ENCODE measurements around the gene EXOSC9.
A peak's percentile ranks its signal among the peaks of the same experiment; 100 is the strongest.
"Not testable (repeated sequence)": the region's sequence is repeated elsewhere in the genome, so short reads cannot be mapped to it uniquely, and the experiment has no call there.

The EXOSC9 gene, protein sequence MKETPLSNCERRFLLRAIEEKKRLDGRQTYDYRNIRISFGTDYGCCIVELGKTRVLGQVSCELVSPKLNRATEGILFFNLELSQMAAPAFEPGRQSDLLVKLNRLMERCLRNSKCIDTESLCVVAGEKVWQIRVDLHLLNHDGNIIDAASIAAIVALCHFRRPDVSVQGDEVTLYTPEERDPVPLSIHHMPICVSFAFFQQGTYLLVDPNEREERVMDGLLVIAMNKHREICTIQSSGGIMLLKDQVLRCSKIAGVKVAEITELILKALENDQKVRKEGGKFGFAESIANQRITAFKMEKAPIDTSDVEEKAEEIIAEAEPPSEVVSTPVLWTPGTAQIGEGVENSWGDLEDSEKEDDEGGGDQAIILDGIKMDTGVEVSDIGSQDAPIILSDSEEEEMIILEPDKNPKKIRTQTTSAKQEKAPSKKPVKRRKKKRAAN

GRCh38 chr4:121800961-121801714, at the start of gene EXOSC9:
Gene EXOSC9 (plus strand): TSS chr4:121801323. CDS start chr4:121801425, 102 bp downstream.
- H3K4me3 ChIP-seq (ENCODE audit: low read depth, low read length), result peak within 1 kb of the TSS; percentile 95

- not testable (repeated sequence) for H3K4me3 ChIP-seq (ENCODE audit: low read depth, low read length)
Observed at GRCh38 chr4:121752142-121752541, 49.0 kb upstream of the EXOSC9 start.

DNA sequence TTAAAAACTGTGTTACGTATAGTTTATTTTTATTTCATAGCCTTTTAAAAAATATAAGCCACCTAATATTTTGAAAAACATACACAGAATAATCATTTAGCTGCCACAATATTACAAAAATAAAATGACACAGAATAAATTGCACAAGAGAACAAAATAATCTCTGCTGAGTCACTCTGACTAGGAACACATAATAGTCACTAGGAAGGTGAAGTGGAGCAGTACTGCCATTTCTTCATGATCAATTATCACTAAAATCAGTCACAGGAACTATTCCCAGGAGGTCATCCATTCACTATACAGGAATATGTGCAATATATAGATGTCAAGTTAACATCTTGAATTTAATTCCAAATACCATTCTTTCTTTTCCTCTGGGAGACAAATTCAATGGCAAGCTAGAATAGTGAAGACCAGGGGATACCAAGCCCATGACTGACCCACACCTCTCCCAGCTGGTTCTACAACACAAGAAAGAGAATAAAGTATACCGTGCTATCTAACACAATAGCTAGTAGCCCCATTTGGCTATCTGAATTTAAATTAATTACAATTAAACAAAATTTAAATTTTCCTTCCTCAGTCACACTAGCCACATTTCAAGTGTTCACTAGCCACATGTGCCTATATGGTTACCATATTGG, 42.1 kb upstream of the EXOSC9 start:
- H3K4me3 ChIP-seq (ENCODE audit: low read depth, low read length), result no peak overlapping the region

GRCh38 chr4:121760205-121760604, 40.9 kb upstream of the EXOSC9 start:
- H3K4me3 ChIP-seq (ENCODE audit: low read depth, low read length), result no peak overlapping the region

DNA sequence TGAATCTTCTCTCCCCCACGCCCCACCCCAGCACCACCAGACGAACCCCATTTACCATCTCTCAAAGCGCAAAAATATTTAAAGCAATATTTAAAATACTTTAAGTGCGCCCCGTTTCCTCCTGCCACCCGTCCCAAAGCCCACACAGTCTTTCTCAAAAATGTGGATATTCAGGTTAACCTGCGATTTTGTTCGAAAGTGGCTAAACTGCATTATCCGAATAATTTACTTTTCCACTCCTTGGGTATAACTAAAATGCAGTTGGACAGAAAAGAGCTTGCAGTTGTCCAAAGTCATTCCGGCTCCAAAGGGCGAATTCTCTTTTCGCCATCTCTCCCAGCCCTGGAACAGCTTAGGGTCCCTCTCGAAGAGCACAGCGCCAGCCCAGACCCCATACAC, 36.8 kb upstream of the EXOSC9 start:
- peak overlapping the region; percentile 63 for H3K4me3 ChIP-seq (ENCODE audit: low read depth, low read length)

DNA sequence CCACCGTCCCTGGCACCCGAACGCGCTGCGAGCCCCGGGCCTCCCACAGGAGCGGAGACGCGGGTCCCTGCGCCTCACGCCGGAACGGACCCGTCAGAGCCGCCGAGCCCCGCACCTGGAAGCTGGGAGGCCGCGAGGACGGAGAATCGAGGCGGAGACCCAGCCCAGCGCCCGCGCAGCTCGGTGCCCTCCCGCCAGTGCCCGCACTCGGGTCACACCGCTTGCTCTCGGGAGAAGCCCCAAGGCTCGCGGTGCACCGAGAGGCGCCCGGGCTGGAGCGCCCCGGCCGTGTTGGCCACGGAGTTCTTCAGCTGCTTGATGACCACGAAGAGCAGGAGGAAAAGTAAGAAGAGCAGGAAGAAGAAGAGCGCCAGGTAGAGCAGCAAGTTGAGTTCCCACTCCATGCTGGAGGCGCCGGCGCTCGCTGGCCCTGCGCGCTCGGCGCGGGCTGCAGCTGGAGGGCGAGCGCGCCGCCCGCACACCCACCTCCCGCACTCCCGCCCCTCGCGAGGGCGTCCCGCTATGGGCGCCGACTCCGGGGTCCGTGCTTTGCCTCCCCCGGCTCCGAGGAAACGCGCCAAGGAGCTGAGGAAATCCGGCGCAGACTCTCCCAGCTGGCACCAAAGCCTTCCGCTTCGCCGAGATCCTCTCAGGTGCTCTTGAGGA, 36.3 kb upstream of the EXOSC9 start, which contains the start of gene SMIM43:
Gene SMIM43, minus strand, starts transcription at position 463 of the 666 bp plus-strand sequence. Its CDS starts 59 bp downstream, at position 404.
- H3K4me3 ChIP-seq (ENCODE audit: low read depth, low read length), result peak within 1 kb of the TSS; percentile 63

GRCh38 chr4:121765368-121765705, 35.8 kb upstream of the EXOSC9 start:
- H3K4me3 ChIP-seq (ENCODE audit: low read depth, low read length), result peak overlapping the region; percentile 63

GRCh38 chr4:121765971-121766538, 35.1 kb upstream of the EXOSC9 start:
- H3K4me3 ChIP-seq (ENCODE audit: low read depth, low read length), result no peak overlapping the region

GRCh38 chr4:121767166-121767565, 34.0 kb upstream of the EXOSC9 start:
- H3K4me3 ChIP-seq (ENCODE audit: low read depth, low read length), result no peak overlapping the region

DNA sequence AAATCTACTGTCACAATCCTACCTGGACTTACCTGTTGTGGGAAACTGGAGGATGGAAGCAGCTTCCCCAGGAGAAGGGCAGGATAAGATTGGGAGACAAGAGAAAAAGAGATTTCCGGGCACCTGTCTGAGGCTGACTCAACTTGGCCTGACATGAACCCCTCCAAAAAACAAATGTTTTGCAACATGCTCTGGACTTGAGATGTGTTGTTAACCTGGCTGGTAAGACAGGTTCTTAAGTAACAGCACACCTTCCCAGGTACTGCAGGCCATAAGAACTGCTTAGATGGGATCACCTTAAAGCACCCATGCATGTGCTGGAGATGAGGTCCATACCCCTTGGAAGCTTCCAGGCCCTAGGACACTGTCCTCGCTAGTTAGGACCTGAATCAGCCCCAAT, 31.8 kb upstream of the EXOSC9 start:
- H3K4me3 ChIP-seq (ENCODE audit: low read depth, low read length), result no peak overlapping the region

- H3K4me3 ChIP-seq (ENCODE audit: low read depth, low read length), result no peak overlapping the region
Observed at GRCh38 chr4:121771869-121772268, 29.3 kb upstream of the EXOSC9 start.

- no peak overlapping the region for H3K4me3 ChIP-seq (ENCODE audit: low read depth, low read length)
Observed at GRCh38 chr4:121773883-121774282, 27.2 kb upstream of the EXOSC9 start.

DNA sequence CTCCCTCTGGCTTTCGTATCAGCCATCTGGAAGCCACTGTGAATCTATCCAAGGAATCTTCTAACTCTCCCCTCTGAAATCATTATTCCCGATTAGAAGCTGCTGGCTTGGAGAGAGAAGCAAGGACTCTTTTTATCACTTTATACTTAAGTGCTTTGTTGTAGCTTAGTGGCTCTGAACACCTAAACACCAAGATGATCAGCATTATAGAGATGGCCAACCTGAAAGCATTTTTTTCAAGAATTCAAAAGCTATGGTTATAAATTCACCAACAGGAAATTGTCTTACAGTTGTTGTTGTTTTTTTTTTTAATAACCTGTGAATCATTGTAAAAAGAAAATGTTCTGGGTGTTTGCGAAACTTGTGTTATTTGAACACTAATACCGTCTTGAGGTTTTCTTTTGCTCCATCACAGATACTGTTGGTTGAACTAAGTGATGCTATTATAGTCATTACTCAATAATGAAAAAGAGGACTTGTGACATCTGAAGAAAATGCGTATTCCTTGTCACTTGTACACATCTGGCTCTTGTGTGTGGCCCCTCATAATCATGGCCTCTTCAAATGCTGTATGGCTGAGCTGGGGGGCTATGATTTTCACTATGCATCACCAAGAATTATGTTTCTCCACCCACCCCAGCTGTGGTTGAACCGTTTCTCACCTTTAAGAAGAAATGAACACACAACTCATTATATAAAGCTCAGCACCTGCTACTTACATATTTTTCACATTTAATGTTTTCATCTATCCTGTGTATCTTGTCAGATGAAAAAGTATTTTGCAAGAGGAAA, 24.3 kb upstream of the EXOSC9 start:
- no peak overlapping the region for H3K4me3 ChIP-seq (ENCODE audit: low read depth, low read length)

DNA sequence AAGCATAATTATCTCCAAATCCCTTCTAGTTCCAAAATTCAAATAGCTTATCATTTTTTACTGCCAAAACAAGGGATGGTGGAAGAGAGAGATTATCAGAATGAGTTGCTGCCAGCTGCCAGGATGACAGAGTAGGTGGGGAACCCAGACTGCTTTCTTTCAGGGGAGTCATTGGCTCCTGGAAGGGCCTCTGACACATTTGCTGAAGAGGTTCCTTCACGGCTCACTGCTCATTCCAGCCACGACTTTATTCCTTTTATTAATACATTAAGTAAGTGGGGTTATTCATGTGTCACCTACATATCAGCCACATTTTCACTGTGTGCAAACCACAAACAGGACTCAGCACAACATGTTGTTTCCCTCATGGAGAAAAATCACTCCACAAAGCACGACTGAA, 23.5 kb upstream of the EXOSC9 start:
- no peak overlapping the region for H3K4me3 ChIP-seq (ENCODE audit: low read depth, low read length)

DNA sequence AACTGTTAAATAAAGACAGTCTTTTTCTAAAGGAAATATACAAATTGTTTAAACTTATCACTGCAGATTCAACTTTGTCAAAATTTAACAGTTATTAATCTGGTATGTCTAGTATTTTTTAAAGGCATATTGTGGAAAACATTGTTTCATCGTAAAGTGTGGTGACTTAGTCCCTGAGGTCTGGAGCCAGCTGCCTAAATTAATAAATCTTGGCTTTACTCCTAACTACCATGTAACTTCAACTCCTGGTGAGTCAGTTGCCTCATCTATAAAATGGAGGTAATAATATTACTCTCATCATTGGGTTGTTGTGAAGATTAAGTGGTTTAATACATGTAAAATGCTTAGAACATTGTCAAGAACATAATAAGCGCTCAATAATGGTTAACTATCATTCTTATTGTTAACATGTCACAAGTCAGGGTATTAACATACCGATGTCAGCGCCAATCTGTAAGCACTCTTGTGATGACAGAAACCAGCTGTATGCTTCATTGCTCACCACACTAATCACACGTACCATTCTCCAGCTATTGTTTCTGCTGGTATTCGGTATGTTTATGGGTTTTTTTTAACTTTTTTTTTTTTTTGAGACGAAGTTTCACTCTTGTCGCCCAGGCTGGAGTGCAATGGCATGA, 22.0 kb upstream of the EXOSC9 start:
- H3K4me3 ChIP-seq (ENCODE audit: low read depth, low read length), result no peak overlapping the region

GRCh38 chr4:121783210-121783609, 17.9 kb upstream of the EXOSC9 start:
- H3K4me3 ChIP-seq (ENCODE audit: low read depth, low read length), result no peak overlapping the region

DNA sequence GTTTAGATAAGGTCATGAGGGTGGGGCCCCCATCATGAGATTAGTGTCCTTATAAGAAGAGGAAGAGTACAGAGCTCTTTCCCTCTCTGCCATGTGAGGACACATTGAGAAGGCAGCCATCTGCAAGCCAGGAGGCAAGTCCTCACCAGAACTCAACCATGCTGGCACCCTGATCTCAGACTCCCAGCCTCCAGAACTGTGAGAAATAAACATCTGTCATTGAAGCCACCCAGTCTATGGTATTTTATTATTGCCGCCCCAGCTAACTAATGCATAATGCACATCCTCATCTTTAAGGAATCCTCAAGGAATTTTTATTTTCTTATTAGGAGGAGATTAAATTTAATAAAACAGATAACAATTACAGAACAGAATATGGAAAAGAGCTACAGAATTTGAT, 16.7 kb upstream of the EXOSC9 start:
- H3K4me3 ChIP-seq (ENCODE audit: low read depth, low read length), result no peak overlapping the region

GRCh38 chr4:121784975-121785374, 16.1 kb upstream of the EXOSC9 start:
- H3K4me3 ChIP-seq (ENCODE audit: low read depth, low read length), result no peak overlapping the region

DNA sequence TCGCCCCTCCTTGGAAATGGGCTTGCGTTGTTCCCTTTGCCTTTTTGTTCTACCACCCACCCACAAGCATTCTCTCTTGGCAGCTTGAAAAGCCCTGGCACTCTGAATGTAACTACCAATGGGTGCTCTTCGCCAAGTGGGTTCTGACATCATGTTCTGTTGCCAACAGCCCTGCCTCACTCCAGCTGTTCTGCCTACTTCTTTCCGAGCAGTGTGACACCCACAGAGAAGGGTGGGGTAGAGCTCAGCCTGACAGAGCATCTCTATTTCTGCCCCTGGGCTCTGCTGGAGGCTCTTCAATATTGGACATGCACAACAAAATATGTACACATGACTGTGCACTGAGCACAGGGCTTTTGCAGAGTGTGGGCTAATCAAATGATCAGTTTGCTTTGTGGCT, 15.6 kb upstream of the EXOSC9 start:
- no peak overlapping the region for H3K4me3 ChIP-seq (ENCODE audit: low read depth, low read length)

Data from iPS-11a (cell line).